Lower leg skin (tissue), 3 donors: ENCODE data around the gene CYP8B1.

ENCODE experiments used
- POLR2A ChIP-seq, 2 donors: fragments of 450-650 bp; IDR thresholded peaks; one replicate each; pipeline ENCODE4 v1.6.1; 2016 to 2017; ENCODE audit warnings: antibody characterized with exemption in 2 of 2, mild to moderate bottlenecking in 1 of 2, moderate library complexity in 1 of 2
- TF ChIP-seq, protein P1 (sequence below), 3 donors: fragments of 450-650 bp; IDR thresholded peaks; one replicate each; pipeline ENCODE4 v1.5.1; 2016; ENCODE audit warnings: antibody characterized with exemption in 3 of 3, mild to moderate bottlenecking in 3 of 3, moderate library complexity in 2 of 3

DNA sequence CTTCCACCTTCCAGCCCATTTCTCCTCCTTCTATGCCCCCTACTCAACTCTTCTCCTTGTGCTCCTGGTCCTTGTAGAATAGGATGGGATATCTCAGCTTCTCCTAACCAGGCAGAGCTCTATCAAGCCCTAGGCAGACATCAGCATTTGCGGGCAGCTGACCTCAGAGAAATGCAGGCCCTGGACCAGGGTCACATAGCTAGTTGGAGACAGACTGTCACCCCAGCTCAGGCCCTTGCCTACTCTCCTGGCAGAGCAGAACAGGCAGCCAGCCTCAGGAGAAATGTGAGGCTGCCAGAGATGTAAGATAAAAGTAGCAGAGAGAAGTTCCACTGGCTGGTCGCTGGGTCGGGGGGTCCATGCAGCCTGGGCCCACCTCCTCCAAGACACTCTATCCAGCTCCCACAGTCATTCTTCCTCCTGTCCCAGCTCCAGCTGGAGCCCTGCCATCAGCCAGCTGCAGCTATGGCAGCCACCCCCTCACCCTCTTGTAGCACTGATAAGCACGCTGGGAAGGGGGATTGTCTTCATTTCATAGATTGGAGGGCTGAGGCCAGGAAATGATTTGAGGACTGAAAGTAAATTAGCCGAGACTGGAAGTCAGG, 4.0 kb downstream of the CYP8B1 start:
- TF ChIP-seq, protein P1, sequence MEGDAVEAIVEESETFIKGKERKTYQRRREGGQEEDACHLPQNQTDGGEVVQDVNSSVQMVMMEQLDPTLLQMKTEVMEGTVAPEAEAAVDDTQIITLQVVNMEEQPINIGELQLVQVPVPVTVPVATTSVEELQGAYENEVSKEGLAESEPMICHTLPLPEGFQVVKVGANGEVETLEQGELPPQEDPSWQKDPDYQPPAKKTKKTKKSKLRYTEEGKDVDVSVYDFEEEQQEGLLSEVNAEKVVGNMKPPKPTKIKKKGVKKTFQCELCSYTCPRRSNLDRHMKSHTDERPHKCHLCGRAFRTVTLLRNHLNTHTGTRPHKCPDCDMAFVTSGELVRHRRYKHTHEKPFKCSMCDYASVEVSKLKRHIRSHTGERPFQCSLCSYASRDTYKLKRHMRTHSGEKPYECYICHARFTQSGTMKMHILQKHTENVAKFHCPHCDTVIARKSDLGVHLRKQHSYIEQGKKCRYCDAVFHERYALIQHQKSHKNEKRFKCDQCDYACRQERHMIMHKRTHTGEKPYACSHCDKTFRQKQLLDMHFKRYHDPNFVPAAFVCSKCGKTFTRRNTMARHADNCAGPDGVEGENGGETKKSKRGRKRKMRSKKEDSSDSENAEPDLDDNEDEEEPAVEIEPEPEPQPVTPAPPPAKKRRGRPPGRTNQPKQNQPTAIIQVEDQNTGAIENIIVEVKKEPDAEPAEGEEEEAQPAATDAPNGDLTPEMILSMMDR (IDR thresholded peaks at IDR 0.05), result no peak
- TF ChIP-seq POLR2A (IDR thresholded peaks at IDR 0.05), result no peak
